DMS 273 (cell line): ENCODE data around the gene DTL.

ENCODE experiments used
- DNase-seq: peaks from one replicate; lab custom pipeline; 2025; ENCODE audit not compliant: unreplicated experiment; lab: John Stamatoyannopoulos, UW

DTL gene

DNA sequence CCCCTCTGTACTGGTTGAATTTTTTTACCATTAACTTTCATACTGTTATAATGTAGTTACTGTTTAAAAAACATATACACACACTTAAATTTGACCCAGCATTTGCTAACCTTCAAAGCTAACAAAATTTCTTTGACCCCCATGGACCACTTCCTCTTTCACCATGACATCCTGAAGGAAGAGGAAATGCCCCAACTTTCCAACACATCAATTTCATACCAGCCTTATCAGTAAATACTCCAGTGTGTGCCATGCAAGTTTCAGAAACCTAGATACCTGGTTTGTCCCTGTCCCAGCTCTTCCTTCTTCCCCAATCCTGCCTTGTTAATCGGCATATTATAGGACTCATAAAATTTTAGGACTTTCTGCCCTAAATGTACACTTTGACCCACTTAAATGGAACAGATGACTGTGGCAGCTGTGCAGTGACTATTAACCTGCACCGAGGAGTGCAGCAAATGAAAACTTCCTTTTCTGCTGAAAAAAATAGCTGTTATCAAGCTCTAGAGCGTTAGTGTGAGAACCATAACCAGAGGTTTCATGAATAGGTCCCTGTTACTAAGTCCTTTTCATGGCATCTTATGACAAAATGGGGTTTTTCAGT, 54.1 kb downstream of the DTL start:
- no peak for DNase-seq

DNA sequence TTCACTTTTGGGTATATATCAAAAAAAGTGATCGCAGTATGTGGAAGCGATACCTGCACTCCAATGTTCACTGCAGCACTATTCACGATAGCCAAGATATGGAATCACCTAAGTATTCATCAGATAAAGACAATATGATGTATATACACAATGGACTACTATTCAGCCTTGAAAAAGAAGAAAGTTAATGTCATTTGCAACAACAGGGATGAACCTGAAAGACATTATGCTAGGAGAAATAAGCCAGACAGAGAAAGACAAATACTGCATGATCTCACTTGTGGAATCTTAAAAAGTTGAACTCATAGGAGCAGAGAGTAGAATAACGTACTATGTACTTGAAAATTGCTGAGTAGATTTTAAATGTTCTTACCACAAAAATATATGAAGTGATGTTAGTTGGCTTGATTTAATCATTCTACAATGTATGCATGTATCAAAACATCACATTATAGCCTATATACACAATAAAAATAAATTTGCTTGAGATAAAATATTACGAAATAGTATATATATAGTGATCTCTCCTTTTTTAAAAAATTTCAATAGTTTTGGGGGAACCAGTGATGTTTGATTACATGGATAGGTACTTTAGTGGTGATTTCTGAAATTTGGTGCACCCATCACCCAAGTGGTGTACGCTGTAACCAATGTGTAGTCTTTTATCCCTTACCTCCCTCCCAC, 56.0 kb downstream of the DTL start:
- DNase-seq, result no peak

DNA sequence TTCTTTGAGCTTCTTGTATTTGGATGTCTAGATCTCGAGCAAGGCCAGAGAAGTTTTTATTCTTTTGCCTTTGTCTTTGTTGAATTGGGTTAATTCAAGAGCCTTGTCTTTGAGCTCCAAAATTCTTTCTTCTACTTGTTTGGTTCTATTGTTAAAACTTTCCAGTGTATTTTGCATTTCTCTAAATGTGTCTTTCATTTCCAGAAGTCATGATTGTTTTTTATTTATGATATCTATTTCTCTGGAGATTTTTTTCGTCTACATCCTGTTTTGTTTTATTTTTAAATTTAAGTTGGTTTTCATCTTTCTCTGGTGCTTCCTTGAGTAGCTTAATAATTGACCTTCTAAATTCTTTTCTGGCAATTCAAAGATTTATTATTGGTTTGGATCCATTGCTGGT, 61.8 kb downstream of the DTL start:
- DNase-seq, result no peak

DNA sequence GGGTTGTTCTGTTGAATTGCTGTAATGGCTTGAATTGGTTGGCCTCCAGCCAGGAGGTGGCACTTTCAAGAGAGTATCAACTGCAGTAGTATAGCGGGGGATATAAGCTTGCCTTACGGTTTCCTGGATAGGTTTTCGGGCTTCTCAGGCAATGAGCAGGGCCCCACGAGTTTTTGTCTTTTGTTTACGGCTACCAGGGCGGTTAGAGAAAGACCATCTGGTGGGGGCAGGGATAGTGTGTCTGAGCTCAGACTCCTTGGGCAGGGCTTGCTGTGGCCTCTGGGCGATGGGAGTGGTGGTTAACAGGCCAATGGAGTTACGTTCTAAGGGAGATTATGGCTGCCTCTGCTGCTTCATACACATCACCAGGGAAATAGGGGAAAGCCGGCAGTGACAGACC, 62.8 kb downstream of the DTL start:
- DNase-seq, result peak; percentile 7

DNA sequence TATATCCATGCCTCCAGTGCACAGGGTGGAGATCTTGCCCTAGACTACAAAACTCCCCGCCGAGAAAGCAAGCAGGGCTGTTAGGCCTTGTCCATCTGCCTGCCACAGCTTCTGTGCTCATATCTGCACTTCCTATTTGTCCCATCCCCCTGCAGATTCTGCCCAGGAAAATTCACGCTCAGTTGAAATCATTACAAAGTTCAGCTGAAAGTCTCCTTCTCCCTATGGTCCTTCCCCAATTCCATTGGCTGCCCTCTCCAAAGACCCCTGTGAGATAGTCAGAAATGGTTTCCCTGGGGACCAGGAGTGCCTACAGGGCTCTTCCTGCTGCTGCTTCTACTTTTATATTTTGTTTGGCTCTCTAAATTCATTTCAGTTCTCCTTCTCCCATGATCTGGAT, 63.2 kb downstream of the DTL start:
- DNase-seq, result no peak

DNA sequence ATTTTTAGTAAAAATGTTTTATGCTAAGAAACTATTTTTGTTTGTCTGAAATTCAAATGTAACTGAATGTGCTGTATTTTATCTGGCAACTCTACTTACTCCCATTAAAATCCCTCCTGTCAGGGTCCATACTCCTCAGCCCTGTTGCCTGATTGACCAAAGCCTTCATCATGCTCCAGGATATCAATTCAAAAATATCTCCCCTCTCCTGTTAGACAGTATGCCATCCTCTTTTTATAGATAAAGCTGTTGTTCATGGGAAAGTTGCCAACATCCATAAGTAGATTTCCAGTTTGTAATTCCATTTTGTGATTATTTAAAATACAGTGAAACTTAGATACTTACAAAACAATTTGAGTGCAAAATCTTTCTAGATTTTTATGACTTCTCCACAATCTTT, 65.7 kb downstream of the DTL start:
- no peak for DNase-seq

DNA sequence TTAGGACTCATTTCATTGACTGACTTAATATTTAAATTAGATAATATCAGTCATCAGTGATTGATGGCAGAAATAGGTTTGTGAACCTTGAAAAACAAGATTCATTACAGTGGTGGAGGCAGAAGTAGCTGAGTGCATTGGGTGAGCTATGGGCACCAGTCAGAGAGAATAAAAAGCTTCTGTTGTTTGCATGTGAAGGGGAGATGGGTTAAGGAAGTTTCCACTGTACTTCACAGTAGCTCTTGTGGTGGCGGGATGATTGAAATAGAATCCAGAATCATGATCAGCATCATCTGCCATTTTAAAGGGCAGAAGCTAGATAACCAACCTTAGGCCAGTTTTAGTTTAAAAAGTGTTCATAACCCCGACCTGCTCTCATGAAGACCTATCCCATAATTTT, 66.2 kb downstream of the DTL start:
- no peak for DNase-seq

DNA sequence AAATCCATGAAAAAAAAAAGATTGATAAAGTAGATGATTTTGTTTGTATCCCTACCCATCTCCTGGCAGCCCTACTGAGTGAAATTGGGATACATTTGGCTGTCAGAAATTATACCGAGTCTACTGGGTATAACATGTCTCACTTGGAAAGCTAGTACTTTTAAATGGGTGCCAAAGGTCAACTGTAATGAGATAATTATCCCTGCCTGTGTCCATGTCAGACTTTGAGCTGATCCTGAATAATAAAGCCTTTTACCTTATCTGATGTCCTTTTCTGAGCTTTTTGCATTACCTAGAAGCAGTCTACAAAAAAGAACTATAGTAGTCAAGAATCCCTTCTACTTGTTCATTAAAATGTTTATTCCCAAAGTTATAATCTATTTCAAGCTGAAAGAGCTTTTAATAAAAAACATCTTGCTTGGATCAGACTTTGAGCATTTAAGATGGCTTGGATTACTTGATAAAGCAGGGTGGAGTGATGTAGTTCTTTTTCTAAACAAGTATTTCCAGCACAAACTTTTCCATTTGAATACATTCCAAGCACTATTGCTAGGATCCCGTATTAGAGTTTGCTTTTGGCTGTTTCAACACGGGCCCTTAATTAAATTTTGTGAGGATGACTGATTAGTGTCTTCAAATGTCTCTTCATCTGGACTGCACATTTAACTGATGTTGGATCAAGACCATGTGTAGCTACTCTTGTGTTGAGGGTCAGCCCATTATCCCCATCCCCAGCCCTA, 69.2 kb downstream of the DTL start:
- DNase-seq, result no peak

DNA sequence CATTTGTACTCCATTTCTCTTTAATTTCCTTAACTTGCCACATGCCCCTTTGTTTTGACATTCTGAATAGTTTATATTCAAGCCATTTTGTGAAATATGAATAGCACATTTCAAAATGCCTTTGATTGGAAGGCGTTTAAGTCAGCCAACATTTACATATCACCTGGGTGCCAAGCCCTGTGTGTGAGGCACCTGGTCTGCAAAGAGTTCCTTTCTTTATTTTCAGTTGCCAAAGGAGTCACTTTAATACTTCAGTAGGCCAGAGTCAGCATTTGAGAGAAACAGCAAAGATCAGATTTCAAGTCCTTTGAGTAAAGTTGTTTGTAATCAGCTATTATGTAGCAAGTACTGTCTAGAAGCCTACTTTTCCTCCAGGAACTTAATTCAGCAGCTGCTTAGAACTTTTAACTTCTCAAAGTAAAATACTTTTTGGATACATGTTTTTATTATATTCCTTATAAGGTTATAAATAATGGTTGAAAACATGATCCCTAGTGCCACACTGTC, 70.8 kb downstream of the DTL start:
- no peak for DNase-seq

DNA sequence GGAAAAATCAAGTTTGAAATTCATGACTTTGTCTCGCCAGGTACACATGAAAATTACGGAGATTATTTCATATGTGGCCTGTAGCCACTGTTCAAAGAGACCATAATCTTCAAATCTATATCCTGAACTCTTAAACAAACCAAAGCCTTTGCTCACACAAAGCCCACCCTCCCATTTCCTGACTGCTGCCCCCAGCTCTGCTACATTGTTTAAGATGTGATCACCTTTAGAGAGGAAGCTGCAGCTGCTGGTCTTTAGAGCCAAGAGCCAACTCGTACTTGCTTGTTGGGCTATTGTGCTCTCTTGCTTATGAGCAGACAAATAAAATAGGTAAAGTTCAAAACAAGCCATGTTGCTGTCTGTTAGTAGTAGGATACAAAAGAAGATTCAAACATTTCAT, 71.9 kb downstream of the DTL start:
- DNase-seq, result no peak

DNA sequence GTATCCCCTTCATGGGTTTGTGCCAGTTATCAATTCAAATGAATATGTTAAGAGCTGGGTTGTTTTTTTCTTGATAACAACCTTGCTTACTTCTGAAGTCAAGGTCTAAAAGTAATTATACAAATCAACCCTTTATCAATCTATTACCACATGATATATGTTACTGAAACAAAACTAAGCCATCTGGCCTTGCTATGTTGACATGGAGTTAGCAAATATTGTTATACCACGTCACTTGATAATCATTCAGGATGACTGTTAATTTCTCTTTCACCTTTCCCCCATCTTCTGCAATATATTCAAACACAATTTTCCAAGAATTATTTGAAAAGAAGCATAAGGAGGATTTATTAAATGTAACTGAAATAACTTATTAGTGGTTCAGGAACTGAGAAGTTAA, 72.6 kb downstream of the DTL start:
- no peak for DNase-seq

DNA sequence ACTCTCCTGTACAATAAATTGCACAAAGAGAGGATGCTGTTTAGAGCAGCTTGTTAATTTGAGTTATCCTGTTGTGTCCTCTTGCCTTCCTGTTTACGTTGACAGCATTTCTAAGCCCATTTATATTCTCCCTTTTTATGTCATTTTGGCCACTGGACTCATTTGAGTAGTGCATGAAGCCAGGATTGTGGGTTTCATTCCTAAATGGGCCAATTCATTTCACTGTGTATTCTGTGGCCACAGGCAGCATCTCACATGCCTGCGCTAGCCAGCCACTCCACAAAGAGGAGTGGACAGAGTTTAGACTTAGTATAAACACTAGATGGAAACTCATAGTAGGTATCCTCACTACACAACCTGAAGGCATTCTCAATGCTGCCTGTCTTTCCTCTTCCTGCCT, 73.4 kb downstream of the DTL start:
- no peak for DNase-seq

DNA sequence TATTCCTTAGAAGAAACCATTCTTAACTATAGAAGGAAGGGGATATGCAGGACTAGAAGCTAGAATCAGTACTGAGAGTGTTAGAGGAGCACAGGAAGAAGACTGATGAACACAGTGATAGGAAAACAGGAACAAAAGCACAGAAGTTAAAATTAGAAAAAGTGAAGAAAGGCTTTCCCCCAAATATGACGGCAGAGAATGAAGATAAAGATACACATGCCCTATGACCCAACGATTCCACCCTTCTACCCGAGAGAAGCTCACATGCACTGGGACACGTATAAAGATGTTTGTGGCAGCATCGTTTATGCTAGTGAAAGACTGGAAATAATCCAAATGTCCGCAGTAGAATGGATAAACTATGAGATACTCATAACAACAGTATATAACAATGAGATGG, 74.2 kb downstream of the DTL start:
- no peak for DNase-seq

DNA sequence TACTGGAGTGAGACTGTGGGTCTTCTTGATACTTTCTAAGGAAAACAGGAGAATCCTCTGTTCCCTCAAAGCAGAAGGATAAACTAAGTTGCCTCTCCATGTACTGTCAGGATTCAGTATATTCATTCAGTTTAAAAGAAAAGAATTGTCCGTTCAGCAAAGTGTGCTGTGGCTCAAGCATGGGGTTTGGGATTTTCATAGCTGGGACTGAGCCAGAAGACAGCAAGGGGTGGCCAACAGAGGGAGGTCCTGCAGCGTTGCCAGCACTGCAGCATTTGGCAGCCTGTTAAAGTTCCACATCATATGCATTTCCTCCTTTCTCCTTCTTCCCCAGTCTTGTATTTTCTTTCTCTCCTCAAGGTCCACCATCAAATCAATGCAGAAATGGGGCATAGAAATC, 75.1 kb downstream of the DTL start:
- peak; percentile 31 for DNase-seq

DNA sequence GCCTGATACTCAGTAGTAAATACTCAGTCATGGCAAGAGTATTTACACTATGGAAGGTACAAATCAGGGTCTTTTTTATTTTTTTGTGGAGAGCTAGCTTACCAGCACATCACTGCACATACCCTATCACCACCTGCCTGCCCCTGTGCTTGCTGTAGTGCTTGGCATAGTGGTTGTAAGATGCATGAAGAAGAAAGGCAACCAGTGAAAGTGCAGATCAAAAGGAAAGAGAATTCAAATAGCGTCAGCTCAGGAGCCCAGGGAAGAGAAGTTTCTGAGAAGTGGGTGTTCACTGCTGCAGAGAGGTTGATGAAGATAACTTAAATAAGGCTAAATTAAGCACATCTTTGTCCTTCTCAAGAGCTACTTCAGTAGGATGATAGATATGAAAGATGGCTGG, 76.0 kb downstream of the DTL start:
- DNase-seq, result no peak

DNA sequence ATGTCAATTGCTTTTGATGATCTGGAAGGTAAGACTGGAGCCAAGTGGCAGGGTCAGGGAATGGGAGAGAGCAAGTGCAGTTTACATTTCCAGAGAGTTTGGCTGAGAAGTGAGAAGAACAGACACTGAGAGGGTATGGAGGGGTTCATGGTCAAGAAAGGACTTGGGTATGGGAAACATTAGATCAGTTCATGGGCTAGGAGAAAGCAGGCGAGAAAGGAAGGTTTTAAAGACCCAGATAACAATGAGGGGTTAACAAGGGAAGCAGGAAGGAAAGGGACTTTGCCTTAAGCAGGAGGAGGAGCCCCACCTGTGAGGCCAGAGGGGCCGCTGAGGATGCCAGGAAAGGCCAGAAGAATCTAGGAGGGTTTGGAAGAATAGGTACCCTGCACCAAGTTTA, 78.2 kb downstream of the DTL start:
- no peak for DNase-seq

DNA sequence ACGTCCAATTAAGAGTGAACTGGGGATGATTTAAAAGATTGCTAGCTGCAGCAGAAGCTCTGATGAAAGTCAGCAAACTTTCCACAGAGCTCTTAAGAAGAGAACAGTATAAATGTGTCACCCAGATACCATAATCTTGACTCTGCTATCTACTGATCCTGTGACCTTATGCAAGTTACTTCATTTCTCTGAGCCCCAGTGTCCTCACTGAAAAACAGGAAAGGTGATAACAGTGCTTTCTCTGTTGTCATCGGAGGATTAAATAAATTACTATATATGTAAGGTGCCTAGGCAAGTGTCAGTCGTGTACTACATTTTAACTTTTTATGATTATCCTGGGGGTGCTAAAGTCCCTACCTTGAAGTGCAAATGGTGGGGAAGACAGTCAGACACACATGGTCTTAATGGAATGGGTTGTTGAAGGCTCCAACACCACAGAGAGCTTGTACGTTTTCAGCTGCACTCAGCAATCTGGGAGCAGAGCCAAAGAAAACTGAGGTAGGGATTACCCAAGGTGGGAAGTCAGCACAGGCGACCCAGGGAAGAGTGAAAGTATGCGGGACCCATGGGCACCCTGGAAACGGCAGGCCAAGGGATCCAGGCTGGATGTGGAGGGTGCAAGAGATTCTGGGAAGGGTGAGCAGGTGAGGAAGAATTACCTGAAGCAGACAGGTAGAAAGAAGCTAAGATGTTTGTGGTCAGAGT, 82.8 kb downstream of the DTL start:
- peak; percentile 9 for DNase-seq

DNA sequence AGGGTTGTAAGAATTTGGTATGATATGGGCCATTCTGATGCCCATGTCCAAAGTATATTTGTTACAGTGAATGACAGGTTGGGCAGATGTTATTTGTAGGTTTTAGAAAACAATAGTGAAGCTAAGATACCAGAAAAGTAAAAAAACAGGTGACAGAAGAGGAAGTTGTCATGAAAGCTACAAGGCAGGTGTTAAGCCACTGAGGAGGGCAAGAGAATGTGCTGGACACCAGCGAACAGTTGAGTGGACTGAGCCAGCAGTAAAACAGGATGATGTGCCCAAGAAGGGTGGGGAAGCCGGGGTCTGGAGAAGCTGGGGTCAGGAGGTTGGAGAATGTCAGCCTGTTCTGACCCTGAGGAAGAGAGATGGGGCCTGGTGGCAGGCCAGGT, 83.3 kb downstream of the DTL start:
- no peak for DNase-seq

DNA sequence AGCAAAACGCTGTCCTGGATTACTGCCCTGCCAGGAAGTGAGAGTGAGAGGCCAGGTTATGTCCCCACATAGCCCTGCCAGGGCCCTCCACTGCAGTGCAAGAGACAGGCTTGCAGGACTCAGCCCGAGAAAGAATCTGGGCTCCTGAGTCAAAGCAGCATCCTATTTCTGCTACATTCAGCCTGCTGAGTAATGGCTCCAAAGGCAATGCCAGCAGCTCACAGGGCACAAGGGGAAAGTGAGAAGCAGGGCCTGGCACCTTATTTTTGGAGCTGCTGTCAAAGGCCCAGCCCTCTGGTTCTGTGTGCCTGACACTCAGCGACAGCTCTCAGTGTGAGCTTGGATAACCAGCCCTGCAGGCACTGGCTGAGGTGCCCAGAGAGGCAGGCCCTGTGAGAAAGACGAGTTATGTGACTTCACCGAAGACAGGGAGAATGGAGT, 83.9 kb downstream of the DTL start:
- no peak for DNase-seq

DNA sequence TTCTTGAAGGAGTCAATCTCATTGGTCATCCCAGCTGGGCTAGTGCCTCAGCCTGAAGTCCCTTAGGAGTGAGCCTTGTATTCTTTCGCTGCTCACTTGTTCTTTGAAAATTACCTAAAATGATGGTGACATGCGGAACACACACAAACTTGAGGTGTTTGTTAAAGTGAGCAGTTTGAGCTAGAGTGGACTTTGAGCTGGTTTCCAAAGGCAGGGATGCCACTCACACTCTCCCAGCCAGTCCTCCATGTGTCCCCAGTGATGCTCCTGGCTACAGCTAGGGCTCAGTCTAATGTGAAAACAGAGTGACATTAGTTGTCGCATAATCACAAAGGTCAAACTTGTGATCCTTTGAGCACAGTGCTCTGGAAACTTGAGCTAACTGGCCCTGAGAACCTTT, 84.3 kb downstream of the DTL start:
- DNase-seq, result no peak

DNA sequence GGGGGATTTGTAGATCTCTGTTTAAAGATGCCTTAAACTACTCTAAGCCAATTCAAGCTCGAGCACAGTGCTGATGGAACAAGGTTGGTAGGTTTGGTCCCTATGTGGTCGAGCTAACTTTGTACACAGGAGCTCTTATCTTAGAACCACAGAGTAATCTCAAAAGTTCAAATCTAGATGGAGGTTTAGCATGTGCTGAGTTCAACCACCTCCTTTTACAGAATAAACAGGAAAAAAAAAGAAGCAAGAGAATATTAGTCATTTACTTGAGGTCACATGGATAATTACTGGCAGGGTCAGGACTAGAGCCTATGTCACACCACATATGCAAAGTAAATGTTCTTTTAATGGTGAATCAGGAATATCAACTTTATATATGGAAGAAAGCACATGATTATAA, 86.2 kb downstream of the DTL start:
- DNase-seq, result no peak
